ENCODE results near the gene FSTL4. TPM values are rescaled to one million over a fixed set of nuclear protein-coding genes. Genes with fewer than 3 reads are reported as not detected.

FSTL4 gene
- total and polyA plus RNA-seq, 2 donors (not counting 1 experiment from before 2014, with no cell fraction given), result 0.31 to 6.7 TPM

DNA sequence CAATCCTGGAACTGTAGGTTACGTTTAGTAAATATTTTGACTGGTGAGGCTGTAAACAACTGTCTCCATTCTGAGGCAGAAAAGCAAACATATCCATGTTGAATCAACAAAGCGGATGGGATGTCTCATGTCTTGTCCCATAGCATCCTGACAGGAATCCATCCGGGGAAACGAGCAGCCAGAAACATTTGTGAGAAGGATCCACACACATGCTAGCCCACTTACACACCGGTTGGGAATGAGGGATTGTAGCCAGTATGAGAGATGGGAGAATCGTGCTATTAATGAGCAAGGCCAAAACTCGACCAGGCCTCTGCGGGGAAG is 117.5 kb downstream of the FSTL4 start:
- peaks cover 0 to 12% (median 0%) of the 10 kb centered on the region in 4 experiments for H3K27me3 ChIP-seq (replicated peaks in 1 of 4; ENCODE audit: control extremely low read depth in 1 of 4, control insufficient read depth in 3 of 4, insufficient read depth in 4 of 4, low read length in 3 of 4)
- intact Hi-C loops (cut with micrococcal nuclease), result no loop called here
- Mint-ChIP-seq H3K4me1 (no peaks in the 10 kb centered on the region), H3K9me3 (ENCODE audit: insufficient read depth) (no peaks in the 10 kb centered on the region), H3K27ac (no peak overlapping the region), H3K27me3 (peaks cover 32% of the 10 kb centered on the region), H3K4me3 (no peak overlapping the region)
- no peak for TF ChIP-seq EZH2 (IDR thresholded peaks at IDR 0.05; ENCODE audit: borderline replicate concordance, insufficient read depth, low read depth, low read length, poor library complexity, severe bottlenecking)
- TF ChIP-seq, protein P1, sequence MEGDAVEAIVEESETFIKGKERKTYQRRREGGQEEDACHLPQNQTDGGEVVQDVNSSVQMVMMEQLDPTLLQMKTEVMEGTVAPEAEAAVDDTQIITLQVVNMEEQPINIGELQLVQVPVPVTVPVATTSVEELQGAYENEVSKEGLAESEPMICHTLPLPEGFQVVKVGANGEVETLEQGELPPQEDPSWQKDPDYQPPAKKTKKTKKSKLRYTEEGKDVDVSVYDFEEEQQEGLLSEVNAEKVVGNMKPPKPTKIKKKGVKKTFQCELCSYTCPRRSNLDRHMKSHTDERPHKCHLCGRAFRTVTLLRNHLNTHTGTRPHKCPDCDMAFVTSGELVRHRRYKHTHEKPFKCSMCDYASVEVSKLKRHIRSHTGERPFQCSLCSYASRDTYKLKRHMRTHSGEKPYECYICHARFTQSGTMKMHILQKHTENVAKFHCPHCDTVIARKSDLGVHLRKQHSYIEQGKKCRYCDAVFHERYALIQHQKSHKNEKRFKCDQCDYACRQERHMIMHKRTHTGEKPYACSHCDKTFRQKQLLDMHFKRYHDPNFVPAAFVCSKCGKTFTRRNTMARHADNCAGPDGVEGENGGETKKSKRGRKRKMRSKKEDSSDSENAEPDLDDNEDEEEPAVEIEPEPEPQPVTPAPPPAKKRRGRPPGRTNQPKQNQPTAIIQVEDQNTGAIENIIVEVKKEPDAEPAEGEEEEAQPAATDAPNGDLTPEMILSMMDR (IDR thresholded peaks at IDR 0.05), result no peak
- 100% methylated on average over 1 of the region's 8 CpGs for WGBS (ENCODE audit: insufficient coverage)
- H3K27ac ChIP-seq (ENCODE audit: low read length in 2 of 2), result no peak overlapping the region
- no peaks in the 10 kb centered on the region for H3K9me3 ChIP-seq (ENCODE audit: control extremely low read depth in 1 of 3, control insufficient read depth in 2 of 3, insufficient read depth in 1 of 3, low read length in 2 of 3)
- H4K20me1 ChIP-seq (ENCODE audit: control insufficient read depth, insufficient read depth, low read length, poor library complexity, severe bottlenecking), result no peaks in the 10 kb centered on the region
- no peaks in the 10 kb centered on the region for H3K4me1 ChIP-seq (ENCODE audit: control insufficient read depth in 2 of 2, insufficient read depth in 2 of 2, low read length in 2 of 2)
- ATAC-seq (ENCODE audit: low read depth), result no peak
- ChIA-PET CTCF (no interaction called here), POLR2A (no interaction called here)
- no peaks in the 10 kb centered on the region for H3K79me2 ChIP-seq (ENCODE audit: control insufficient read depth, insufficient read depth, low read length)
- no peak overlapping the region for H3K9ac ChIP-seq (ENCODE audit: low read length)
- H2AFZ ChIP-seq (ENCODE audit: insufficient read depth, low read depth, low read length, poor library complexity, severe bottlenecking), result no peak overlapping the region
- H3K36me3 ChIP-seq (replicated peaks in 1 of 2; ENCODE audit: control extremely low read depth in 1 of 2, control insufficient read depth in 1 of 2, extremely low read depth in 1 of 2, insufficient read depth in 2 of 2, low read length in 1 of 2), result no peaks in the 10 kb centered on the region
- no peak for DNase-seq
- H3K4me2 ChIP-seq (replicated peaks; ENCODE audit: low read depth, low read length, poor library complexity, severe bottlenecking), result no peak overlapping the region
- H3K4me3 ChIP-seq (ENCODE audit: control extremely low read depth in 1 of 5, extremely low read depth in 1 of 5, insufficient read depth in 1 of 5, low read depth in 2 of 5, low read length in 4 of 5), result no peak overlapping the region

DNA sequence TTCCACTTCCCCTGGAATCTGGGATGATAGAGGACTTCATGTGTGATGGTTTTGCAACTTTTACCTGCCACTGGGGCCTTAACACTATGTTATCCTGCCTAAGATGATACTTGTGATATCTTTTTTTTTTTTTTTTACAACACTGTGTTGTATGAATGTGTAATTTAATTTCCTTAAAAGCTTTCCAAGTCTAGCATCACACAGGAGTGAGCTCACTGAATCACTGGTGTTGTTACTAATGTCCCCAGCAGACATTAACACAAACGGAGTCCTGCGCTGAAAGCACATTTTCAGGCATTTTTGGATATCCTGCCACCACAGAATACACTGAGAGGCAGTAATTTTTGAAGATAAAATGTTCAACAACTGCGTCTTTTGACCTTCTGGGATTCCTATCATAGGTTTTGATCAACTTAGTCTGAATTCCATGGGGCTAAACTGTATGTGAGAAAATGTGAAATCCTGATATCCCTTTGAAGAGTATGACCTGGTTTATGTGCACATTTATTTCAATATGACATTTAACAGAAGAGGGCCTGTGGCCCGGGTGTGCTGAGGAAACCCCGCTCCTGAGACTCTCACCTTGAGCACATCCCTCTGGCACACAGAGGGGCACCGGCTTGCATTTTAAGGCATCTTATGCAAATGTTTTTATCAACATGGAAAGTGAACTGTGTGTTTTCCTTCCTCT is 118.0 kb downstream of the FSTL4 start:
- WGBS (ENCODE audit: insufficient coverage), result 90% methylated on average over 5 of the region's 6 CpGs
- Histone ChIP-seq H3K27me3 (replicated peaks in 1 of 4; ENCODE audit: control extremely low read depth in 1 of 4, control insufficient read depth in 3 of 4, insufficient read depth in 4 of 4, low read length in 3 of 4) (peaks cover 0 to 12% (median 0%) of the 10 kb centered on the region in 4 experiments), H3K9me3 (ENCODE audit: control extremely low read depth in 1 of 3, control insufficient read depth in 2 of 3, insufficient read depth in 1 of 3, low read length in 2 of 3) (no peaks in the 10 kb centered on the region), H3K9ac (ENCODE audit: low read length) (no peak overlapping the region), H3K4me2 (replicated peaks; ENCODE audit: low read depth, low read length, poor library complexity, severe bottlenecking) (no peak overlapping the region), H3K4me3 (ENCODE audit: control extremely low read depth in 1 of 5, extremely low read depth in 1 of 5, insufficient read depth in 1 of 5, low read depth in 2 of 5, low read length in 4 of 5) (no peak overlapping the region), H3K4me1 (ENCODE audit: control insufficient read depth in 2 of 2, insufficient read depth in 2 of 2, low read length in 2 of 2) (no peaks in the 10 kb centered on the region), H4K20me1 (ENCODE audit: control insufficient read depth, insufficient read depth, low read length, poor library complexity, severe bottlenecking) (no peaks in the 10 kb centered on the region), H2AFZ (ENCODE audit: insufficient read depth, low read depth, low read length, poor library complexity, severe bottlenecking) (no peak overlapping the region), H3K36me3 (replicated peaks in 1 of 2; ENCODE audit: control extremely low read depth in 1 of 2, control insufficient read depth in 1 of 2, extremely low read depth in 1 of 2, insufficient read depth in 2 of 2, low read length in 1 of 2) (no peaks in the 10 kb centered on the region), H3K27ac (ENCODE audit: low read length in 2 of 2) (no peak overlapping the region), H3K79me2 (ENCODE audit: control insufficient read depth, insufficient read depth, low read length) (no peaks in the 10 kb centered on the region)
- intact Hi-C loops (cut with micrococcal nuclease), result no loop called here
- ATAC-seq (ENCODE audit: low read depth) (no peak), DNase-seq (no peak)
- CTCF ChIA-PET, result no interaction called here
- no peaks in the 10 kb centered on the region for H3K4me1 Mint-ChIP-seq
- H3K4me3 Mint-ChIP-seq, result no peak overlapping the region
- TF ChIP-seq, protein P1 (IDR thresholded peaks at IDR 0.05), result no peak
- no peak for TF ChIP-seq EZH2 (IDR thresholded peaks at IDR 0.05; ENCODE audit: borderline replicate concordance, insufficient read depth, low read depth, low read length, poor library complexity, severe bottlenecking)
- H3K9me3 Mint-ChIP-seq (ENCODE audit: insufficient read depth), result no peaks in the 10 kb centered on the region
- no peak overlapping the region for H3K27ac Mint-ChIP-seq
- peaks cover 29% of the 10 kb centered on the region for H3K27me3 Mint-ChIP-seq
- POLR2A ChIA-PET, result no interaction called here

Measured in B cell (primary cell).